IMR-90 (cell line): ENCODE measurements around the gene CES4A. TPM values are rescaled to one million over a fixed set of nuclear protein-coding genes. Genes with fewer than 3 reads are reported as not detected.
A peak's percentile ranks its signal among the peaks of the same experiment; 100 is the strongest.

Experiments used
- ATAC-seq: fragments of 200-7000 bp; cut with Tn5 transposase; 2 replicates; pipeline ENCODE4 v1.9.1; 2020; ENCODE audit warnings: low read depth, mild to moderate bottlenecking, moderate library complexity
- BruUV-seq: library from RNA; stranded (reverse); fragments of 400-500 nt; replicated peaks from 2 replicates; lab custom pipeline; 2021; lab: Mats Ljungman, UMichigan
- CTCF ChIA-PET: fragments of 300-600 bp; formaldehyde crosslinking; extraction: SDS; loops from one replicate; lab custom pipeline; 2021; ENCODE audit warnings: antibody characterized with exemption; lab: Yijun Ruan, JAX
- POLR2A ChIA-PET: fragments of 300-600 bp; sonication (Branson Sonifier 250); formaldehyde crosslinking; loops from one replicate; lab custom pipeline; 2022; ENCODE audit warnings: antibody characterized with exemption; ENCODE audit not compliant: unreplicated experiment; lab: Charles Lee
- DNase-seq: peaks from one replicate; pipeline ENCODE4 v3.0.0; 2013
- H2AFZ ChIP-seq: replicated peaks from 2 replicates; pipeline ENCODE3; 2013; ENCODE audit warnings: low read length, mild to moderate bottlenecking; ENCODE audit not compliant: poor library complexity
- H2AK5ac ChIP-seq: 2 replicates; pipeline ENCODE4 v1.6.1; 2013; ENCODE audit warnings: low read depth, low read length, inconsistent platforms
- H2AK9ac ChIP-seq: replicated peaks from 2 replicates; pipeline ENCODE3; 2013; ENCODE audit warnings: mild to moderate bottlenecking, low read depth, low read length, moderate library complexity; ENCODE audit not compliant: poor library complexity
- H2BK120ac ChIP-seq: 2 replicates; pipeline ENCODE4 v1.6.1; 2013; ENCODE audit warnings: low read depth, low read length, inconsistent platforms
- H2BK15ac ChIP-seq: 3 replicates; pipeline ENCODE4 v1.6.1; 2013; ENCODE audit warnings: low read depth, low read length, inconsistent platforms
- H2BK20ac ChIP-seq: 2 replicates; pipeline ENCODE4 v1.6.1; 2013; ENCODE audit warnings: low read depth, mild to moderate bottlenecking, inconsistent platforms, low read length, moderate library complexity
- H2BK5ac ChIP-seq: 2 replicates; pipeline ENCODE4 v1.6.1; 2013; ENCODE audit warnings: mild to moderate bottlenecking, low read depth, low read length, inconsistent platforms; ENCODE audit not compliant: poor library complexity, severe bottlenecking
- H3K14ac ChIP-seq: replicated peaks from 2 replicates; pipeline ENCODE4 v1.6.1; 2013; ENCODE audit warnings: low read depth, low read length, inconsistent platforms
- H3K18ac ChIP-seq: 2 replicates; pipeline ENCODE4 v1.6.1; 2013; ENCODE audit warnings: low read depth, low read length, control low read depth
- H3K23ac ChIP-seq: 2 replicates; pipeline ENCODE4 v1.6.1; 2013; ENCODE audit warnings: low read depth, low read length, inconsistent platforms
- H3K27ac ChIP-seq: 2 replicates; pipeline ENCODE4 v1.5.1; 2013; ENCODE audit warnings: mild to moderate bottlenecking, control low read depth, low read length; ENCODE audit not compliant: insufficient read depth
- H3K27me3 ChIP-seq: 2 replicates; pipeline ENCODE4 v1.6.1; 2013; ENCODE audit warnings: low read length; ENCODE audit not compliant: control insufficient read depth, insufficient read depth
- H3K36me3 ChIP-seq: 2 replicates; pipeline ENCODE4 v1.6.1; 2013; ENCODE audit warnings: low read length, mixed read lengths; ENCODE audit not compliant: control insufficient read depth, insufficient read depth
- H3K4ac ChIP-seq: 2 replicates; pipeline ENCODE4 v1.6.1; 2013; ENCODE audit warnings: low read depth, low read length, inconsistent platforms
- H3K4me1 ChIP-seq: 2 replicates; pipeline ENCODE4 v1.6.1; 2013; ENCODE audit warnings: low read length, mixed read lengths; ENCODE audit not compliant: control insufficient read depth, insufficient read depth
- H3K4me2 ChIP-seq: 2 replicates; pipeline ENCODE4 v1.6.1; 2013; ENCODE audit warnings: low read depth, mild to moderate bottlenecking, control low read depth, low read length, moderate library complexity
- H3K4me3 ChIP-seq: 2 replicates; pipeline ENCODE4 v1.5.1; 2013; ENCODE audit warnings: low read depth, mild to moderate bottlenecking, control low read depth, low read length, moderate library complexity; ENCODE audit not compliant: insufficient read depth
- H3K56ac ChIP-seq: 2 replicates; pipeline ENCODE4 v1.6.1; 2013; ENCODE audit warnings: low read length, inconsistent platforms; ENCODE audit not compliant: insufficient read depth; ENCODE audit errors: extremely low read depth
- H3K79me1 ChIP-seq, 2 experiments: 2 replicates each; pipeline ENCODE4 v1.6.1; 2013; ENCODE audit warnings: low read length in 2 of 2, inconsistent platforms in 1 of 2, low read depth in 1 of 2
- H3K9ac ChIP-seq: 2 replicates; pipeline ENCODE4 v1.6.1; 2013; ENCODE audit warnings: low read depth, low read length, control low read depth
- H3K9me1 ChIP-seq: 2 replicates; pipeline ENCODE4 v1.6.1; 2013; ENCODE audit warnings: low read length, inconsistent platforms; ENCODE audit not compliant: insufficient read depth
- H3K9me3 ChIP-seq: 2 replicates; pipeline ENCODE4 v1.6.1; 2013; ENCODE audit warnings: low read length; ENCODE audit not compliant: control insufficient read depth, insufficient read depth
- H4K20me1 ChIP-seq: 2 replicates; pipeline ENCODE4 v1.6.1; 2013; ENCODE audit warnings: low read length, inconsistent platforms; ENCODE audit not compliant: insufficient read depth
- H4K5ac ChIP-seq: 2 replicates; pipeline ENCODE4 v1.6.1; 2013; ENCODE audit warnings: mild to moderate bottlenecking, low read depth, low read length, control low read depth
- H4K8ac ChIP-seq, 2 experiments: 2 replicates each; pipeline ENCODE4 v1.6.1; 2013; ENCODE audit warnings: low read depth in 2 of 2, low read length in 2 of 2, control low read depth in 1 of 2, inconsistent platforms in 1 of 2
- H4K91ac ChIP-seq: 2 replicates; pipeline ENCODE4 v1.6.1; 2013; ENCODE audit warnings: low read depth, low read length, inconsistent platforms; ENCODE audit not compliant: insufficient read depth
- MAFK ChIP-seq: IDR thresholded peaks from 2 replicates; pipeline ENCODE4 v1.6.1; 2012; ENCODE audit warnings: low read depth, low read length, improper control_type of control experiment
- MAZ ChIP-seq: IDR thresholded peaks from 2 replicates; pipeline ENCODE4 v1.6.1; 2012; ENCODE audit warnings: low read depth, mild to moderate bottlenecking, low read length, improper control_type of control experiment, moderate library complexity, borderline replicate concordance
- NFE2L2 ChIP-seq: fragments of 150-350 bp; IDR thresholded peaks from 2 replicates; pipeline ENCODE4 v1.6.1; 2016; ENCODE audit warnings: low read depth, mild to moderate bottlenecking, low read length
- POLR2A ChIP-seq: IDR thresholded peaks from 2 replicates; pipeline ENCODE4 v1.6.1; 2012; ENCODE audit warnings: mild to moderate bottlenecking, low read depth, low read length
- RCOR1 ChIP-seq: IDR thresholded peaks from 2 replicates; pipeline ENCODE4 v1.6.1; 2012; ENCODE audit warnings: mild to moderate bottlenecking, low read length, improper control_type of control experiment; ENCODE audit not compliant: insufficient replicate concordance
- RFX5 ChIP-seq: IDR thresholded peaks from 2 replicates; pipeline ENCODE4 v1.8.0; 2012; ENCODE audit warnings: low read depth, mild to moderate bottlenecking, low read length, moderate library complexity
- WGBS, 2 experiments: methylation state at CpG; one replicate each; pipeline versions ENCODE4 v1.1.5 to v1.1.7; 2013; ENCODE audit warnings: missing lambda C conversion rate in 2 of 2; ENCODE audit not compliant: insufficient read length in 1 of 2; ENCODE audit errors: extremely low coverage in 2 of 2; 5-methylcytosine and 5-hydroxymethylcytosine counted together
- dilution Hi-C: fragments of 300-500 bp; cut with HindIII; formaldehyde crosslinking; loops from one replicate; pipeline ENCODE4 v1.14.3; 2018; ENCODE audit warnings: low sequenced_read_pairs; ENCODE audit not compliant: unreplicated experiment
- in situ Hi-C: fragments of 300-500 bp; cut with MboI; formaldehyde crosslinking; loops from 3 replicates; pipeline ENCODE4 v1.14.3; 2019; ENCODE audit warnings: low sequenced_read_pairs, inconsistent platforms, mixed read lengths
- intact Hi-C: fragments of 100-400 bp; cut with micrococcal nuclease; formaldehyde crosslinking; loops from 2 replicates; pipeline ENCODE4 v1.10.0; 2022
- polyA plus RNA-seq, 3 experiments: library from polyadenylated mRNA; depleted of rRNA; stranded (reverse); fragments of >200 nt; gene quantifications; 2 replicates each; pipeline ENCODE4 v1.2.3, GENCODE V29; 2012; ENCODE audit warnings: low replicate concordance in 1 of 3
- total RNA-seq: library from RNA; depleted of rRNA; stranded (reverse); fragments of >200 nt; gene quantifications from 2 replicates; pipeline ENCODE4 v1.2.3, GENCODE V29; 2012
- TF ChIP-seq, protein P1 (sequence below): conservative IDR thresholded peaks from 2 replicates; pipeline ENCODE4 v1.5.1; 2012; ENCODE audit warnings: mild to moderate bottlenecking, low read depth, low read length, improper control_type of control experiment

CES4A gene
- total and polyA plus RNA-seq, 2 of the 4 experiments (the other 2 are of a cell fraction): 0.72 to 4.7 TPM

DNA sequence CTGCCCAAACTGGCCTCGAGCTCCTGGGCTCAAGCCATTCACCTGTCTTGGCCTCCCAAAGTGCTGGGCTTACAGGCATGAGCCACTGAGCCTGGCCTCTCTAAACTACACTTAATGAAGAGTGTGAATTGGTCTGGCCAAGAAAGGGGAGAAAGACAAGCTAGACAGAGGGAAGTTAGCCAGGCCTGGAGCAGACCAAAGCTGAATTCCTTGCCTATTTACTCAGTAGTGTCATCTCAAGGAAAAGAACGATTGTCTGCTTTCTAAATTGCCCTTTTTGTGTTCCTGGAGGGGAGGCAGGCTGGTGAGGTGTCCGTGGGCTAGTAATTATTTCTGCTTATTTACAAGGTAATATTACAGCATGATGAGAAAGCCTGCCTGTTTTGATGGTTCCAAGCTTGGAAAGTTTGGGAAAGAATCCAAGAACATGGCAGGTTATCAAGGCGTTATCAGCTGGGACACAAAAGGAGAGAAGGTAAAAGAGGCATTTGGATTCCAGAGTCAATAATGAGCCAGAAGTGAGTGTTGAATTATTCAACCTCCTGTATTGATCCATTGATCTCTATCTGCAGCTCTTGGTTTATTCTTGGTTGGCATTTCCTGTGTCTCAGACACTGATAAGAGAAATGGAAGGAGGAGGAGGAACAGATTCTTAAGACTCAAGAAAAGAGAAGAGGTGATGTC is 34.3 kb downstream of the CES4A start:
- H4K91ac ChIP-seq: no peak overlapping the region
- H2BK5ac ChIP-seq: no peak overlapping the region
- H4K5ac ChIP-seq: no peak overlapping the region
- H4K20me1 ChIP-seq: no peaks in the 10 kb centered on the region
- H3K4ac ChIP-seq: no peak overlapping the region
- no peak overlapping the region for H2BK15ac ChIP-seq
- no peak overlapping the region for H2AK5ac ChIP-seq
- WGBS, 2 experiments: 63% methylated on average over 1 of the region's 4 CpGs; no CpG with 5 or more reads in 1 of the 2 experiments
- TF ChIP-seq RFX5: no peak
- TF ChIP-seq, protein P1, sequence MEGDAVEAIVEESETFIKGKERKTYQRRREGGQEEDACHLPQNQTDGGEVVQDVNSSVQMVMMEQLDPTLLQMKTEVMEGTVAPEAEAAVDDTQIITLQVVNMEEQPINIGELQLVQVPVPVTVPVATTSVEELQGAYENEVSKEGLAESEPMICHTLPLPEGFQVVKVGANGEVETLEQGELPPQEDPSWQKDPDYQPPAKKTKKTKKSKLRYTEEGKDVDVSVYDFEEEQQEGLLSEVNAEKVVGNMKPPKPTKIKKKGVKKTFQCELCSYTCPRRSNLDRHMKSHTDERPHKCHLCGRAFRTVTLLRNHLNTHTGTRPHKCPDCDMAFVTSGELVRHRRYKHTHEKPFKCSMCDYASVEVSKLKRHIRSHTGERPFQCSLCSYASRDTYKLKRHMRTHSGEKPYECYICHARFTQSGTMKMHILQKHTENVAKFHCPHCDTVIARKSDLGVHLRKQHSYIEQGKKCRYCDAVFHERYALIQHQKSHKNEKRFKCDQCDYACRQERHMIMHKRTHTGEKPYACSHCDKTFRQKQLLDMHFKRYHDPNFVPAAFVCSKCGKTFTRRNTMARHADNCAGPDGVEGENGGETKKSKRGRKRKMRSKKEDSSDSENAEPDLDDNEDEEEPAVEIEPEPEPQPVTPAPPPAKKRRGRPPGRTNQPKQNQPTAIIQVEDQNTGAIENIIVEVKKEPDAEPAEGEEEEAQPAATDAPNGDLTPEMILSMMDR: no peak
- no peak for TF ChIP-seq RCOR1
- no peak for TF ChIP-seq MAFK
- TF ChIP-seq POLR2A: no peak
- TF ChIP-seq MAZ: no peak
- TF ChIP-seq NFE2L2: no peak
- dilution Hi-C loops (no loop called here), intact Hi-C loops (no loop called here), in situ Hi-C loops (no loop called here)
- no peak overlapping the region for H4K8ac ChIP-seq
- H3K79me1 ChIP-seq: no peaks in the 10 kb centered on the region
- 0 out of 2 replicates have a peak overlapping the region, but pooled peaks have one; percentile 41 for H3K14ac ChIP-seq
- H3K23ac ChIP-seq: peak overlapping the region; percentile 39; the same call in 1 of the 2 replicates
- H3K4me3 ChIP-seq: no peak overlapping the region
- H2BK120ac ChIP-seq: no peak overlapping the region
- no peaks in the 10 kb centered on the region for H3K27me3 ChIP-seq
- no peaks in the 10 kb centered on the region for H3K9me3 ChIP-seq
- no peak overlapping the region for H2BK20ac ChIP-seq
- ATAC-seq (peak; percentile 50), DNase-seq (no peak)
- H3K4me2 ChIP-seq: 0 out of 2 replicates have a peak overlapping the region, but pooled peaks have one; percentile 28
- no peak overlapping the region for H3K27ac ChIP-seq
- no peaks in the 10 kb centered on the region for H3K36me3 ChIP-seq
- H2AFZ ChIP-seq: no peak overlapping the region
- CTCF ChIA-PET: interaction anchor here (0.6 to 1.9 kb wide), 3 partner anchors 51 to 133 kb away, joined by 3 to 5 read pairs (median 4); no protein-coding TSS in a partner anchor
- POLR2A ChIA-PET: no interaction called here
- H3K18ac ChIP-seq: no peak overlapping the region
- H3K9ac ChIP-seq: no peak overlapping the region
- no TSS peak for BruUV-seq
- peaks cover 5% of the 10 kb centered on the region for H3K4me1 ChIP-seq
- H3K9me1 ChIP-seq: 0 out of 2 replicates have a peak, but pooled peaks cover 2% of the 10 kb centered on the region
- H2AK9ac ChIP-seq: no peak overlapping the region
- no peak overlapping the region for H3K56ac ChIP-seq
